ENCODE results near the gene LRRC58. TPM values are rescaled to one million over a fixed set of nuclear protein-coding genes. Genes with fewer than 3 reads are reported as not detected.

Gene LRRC58
- total and polyA plus RNA-seq, 4 donors: 4.6 to 18.0 (median 10.4) TPM

GRCh38 chr3:120280566-120280965 is 68.6 kb downstream of the LRRC58 start (continued):
- TF ChIP-seq HNF4A (conservative IDR thresholded peaks at IDR 0.05): no peak
- no peak for TF ChIP-seq NR2F2 (IDR thresholded peaks at IDR 0.05)
- no peak for TF ChIP-seq RXRA (IDR thresholded peaks at IDR 0.05)

GRCh38 chr3:120280026-120280425 is 69.1 kb downstream of the LRRC58 start:
- TF ChIP-seq, protein P1, sequence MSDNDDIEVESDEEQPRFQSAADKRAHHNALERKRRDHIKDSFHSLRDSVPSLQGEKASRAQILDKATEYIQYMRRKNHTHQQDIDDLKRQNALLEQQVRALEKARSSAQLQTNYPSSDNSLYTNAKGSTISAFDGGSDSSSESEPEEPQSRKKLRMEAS (IDR thresholded peaks at IDR 0.05): no peak
- no peak for TF ChIP-seq RXRA (IDR thresholded peaks at IDR 0.05)
- TF ChIP-seq REST (IDR thresholded peaks at IDR 0.05): no peak
- no peak for TF ChIP-seq CTCF (IDR thresholded peaks at IDR 0.05; ENCODE audit: low read depth, low read length, missing input control)
- no peak for TF ChIP-seq HNF4A (conservative IDR thresholded peaks at IDR 0.05)
- no peak for TF ChIP-seq FOXA2 (IDR thresholded peaks at IDR 0.05)
- TF ChIP-seq JUND (IDR thresholded peaks at IDR 0.05): no peak
- no peak for TF ChIP-seq YY1 (IDR thresholded peaks at IDR 0.05)
- no peak for TF ChIP-seq NR2F2 (IDR thresholded peaks at IDR 0.05)
- TF ChIP-seq GABPA (IDR thresholded peaks at IDR 0.05 in 1 of 2, conservative IDR thresholded peaks at IDR 0.05 in 1 of 2): no peak
- no peak for TF ChIP-seq RAD21 (IDR thresholded peaks at IDR 0.05)
- TF ChIP-seq HNF4G (IDR thresholded peaks at IDR 0.05): no peak
- TF ChIP-seq FOXA1 (IDR thresholded peaks at IDR 0.05): no peak

DNA sequence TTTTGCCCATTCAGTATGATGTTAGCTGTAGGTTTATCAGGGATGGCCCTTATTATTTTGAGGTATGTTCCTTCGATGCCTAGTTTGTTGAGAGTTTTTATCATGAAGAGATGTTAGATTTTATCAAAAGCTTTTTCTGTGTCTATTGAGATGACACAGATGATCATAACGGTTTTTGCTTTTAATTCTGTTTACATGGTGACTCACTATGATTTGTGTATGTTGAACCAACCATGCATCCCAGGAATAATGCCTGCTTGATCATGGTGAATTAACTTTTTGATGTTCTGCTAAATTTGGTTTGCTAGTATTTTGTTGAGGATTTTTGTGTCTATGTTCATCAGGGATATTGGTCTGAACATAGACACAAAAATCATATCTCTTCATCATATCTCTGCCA is 72.4 kb downstream of the LRRC58 start:
- Histone ChIP-seq H3K4me1 (ENCODE audit: control insufficient read depth in 4 of 4, insufficient read depth in 4 of 4, low read length in 3 of 4) (peaks cover 0 to 6% (median 4%) of the 10 kb centered on the region in 4 donors), H3K4me3 (ENCODE audit: low read depth in 1 of 3, low read length in 3 of 3) (no peak overlapping the region), H3K27me3 (ENCODE audit: control insufficient read depth in 4 of 4, insufficient read depth in 4 of 4, low read length in 3 of 4) (peaks cover 0 to 16% (median 4%) of the 10 kb centered on the region in 4 donors), H3K27ac (ENCODE audit: low read depth in 1 of 2, low read length in 2 of 2) (no peak overlapping the region), H3K9me3 (ENCODE audit: control insufficient read depth in 4 of 4, low read length in 3 of 4) (no peaks in the 10 kb centered on the region), H3K36me3 (ENCODE audit: control insufficient read depth in 4 of 4, insufficient read depth in 3 of 4, low read depth in 1 of 4, low read length in 3 of 4) (no peaks in the 10 kb centered on the region), H3K9ac (ENCODE audit: low read depth in 1 of 2, low read length in 2 of 2) (no peak overlapping the region)
- 76% methylated on average over 2 of the region's 2 CpGs for WGBS
- DNase-seq (ENCODE audit: low spot score): no peak
- TF ChIP-seq FOXA1 (IDR thresholded peaks at IDR 0.05): no peak
- no peak for TF ChIP-seq RXRA (IDR thresholded peaks at IDR 0.05)
- no peak for TF ChIP-seq FOXA2 (IDR thresholded peaks at IDR 0.05)
- TF ChIP-seq TAF1 (conservative IDR thresholded peaks at IDR 0.05): no peak
- TF ChIP-seq RAD21 (IDR thresholded peaks at IDR 0.05): no peak
- no peak for TF ChIP-seq ZBTB33 (IDR thresholded peaks at IDR 0.05)
- no peak for TF ChIP-seq ATF3 (IDR thresholded peaks at IDR 0.05)
- no peak for TF ChIP-seq HNF4A (conservative IDR thresholded peaks at IDR 0.05)
- no peak for TF ChIP-seq YY1 (IDR thresholded peaks at IDR 0.05)
- TF ChIP-seq GABPA (IDR thresholded peaks at IDR 0.05 in 1 of 2, conservative IDR thresholded peaks at IDR 0.05 in 1 of 2): no peak
- TF ChIP-seq REST (IDR thresholded peaks at IDR 0.05): no peak
- TF ChIP-seq NR2F2 (IDR thresholded peaks at IDR 0.05): no peak
- TF ChIP-seq JUND (IDR thresholded peaks at IDR 0.05): no peak

More at GRCh38 chr3:120280026-120280425, 69.1 kb downstream of the LRRC58 start:
- no peak for DNase-seq (ENCODE audit: low spot score)
- peaks cover 0 to 3% (median 0%) of the 10 kb centered on the region in 4 donors for H3K9me3 ChIP-seq (ENCODE audit: control insufficient read depth in 4 of 4, low read length in 3 of 4)
- H3K27ac ChIP-seq (ENCODE audit: low read depth in 1 of 2, low read length in 2 of 2): no peak overlapping the region
- WGBS: 94% methylated on average over 1 of the region's 1 CpG
- peaks cover 0 to 9% (median 4%) of the 10 kb centered on the region in 4 donors for H3K27me3 ChIP-seq (ENCODE audit: control insufficient read depth in 4 of 4, insufficient read depth in 4 of 4, low read length in 3 of 4)
- H3K36me3 ChIP-seq (ENCODE audit: control insufficient read depth in 4 of 4, insufficient read depth in 3 of 4, low read depth in 1 of 4, low read length in 3 of 4): no peaks in the 10 kb centered on the region
- H3K4me1 ChIP-seq (ENCODE audit: control insufficient read depth in 4 of 4, insufficient read depth in 4 of 4, low read length in 3 of 4): peaks cover 0 to 4% (median under 1%) of the 10 kb centered on the region in 4 donors
- H3K9ac ChIP-seq (ENCODE audit: low read depth in 1 of 2, low read length in 2 of 2): no peak overlapping the region
- no peak overlapping the region for H3K4me3 ChIP-seq (ENCODE audit: low read depth in 1 of 3, low read length in 3 of 3)
